ENCODE results near the gene RPS6KB2.

RPS6KB2 gene

DNA sequence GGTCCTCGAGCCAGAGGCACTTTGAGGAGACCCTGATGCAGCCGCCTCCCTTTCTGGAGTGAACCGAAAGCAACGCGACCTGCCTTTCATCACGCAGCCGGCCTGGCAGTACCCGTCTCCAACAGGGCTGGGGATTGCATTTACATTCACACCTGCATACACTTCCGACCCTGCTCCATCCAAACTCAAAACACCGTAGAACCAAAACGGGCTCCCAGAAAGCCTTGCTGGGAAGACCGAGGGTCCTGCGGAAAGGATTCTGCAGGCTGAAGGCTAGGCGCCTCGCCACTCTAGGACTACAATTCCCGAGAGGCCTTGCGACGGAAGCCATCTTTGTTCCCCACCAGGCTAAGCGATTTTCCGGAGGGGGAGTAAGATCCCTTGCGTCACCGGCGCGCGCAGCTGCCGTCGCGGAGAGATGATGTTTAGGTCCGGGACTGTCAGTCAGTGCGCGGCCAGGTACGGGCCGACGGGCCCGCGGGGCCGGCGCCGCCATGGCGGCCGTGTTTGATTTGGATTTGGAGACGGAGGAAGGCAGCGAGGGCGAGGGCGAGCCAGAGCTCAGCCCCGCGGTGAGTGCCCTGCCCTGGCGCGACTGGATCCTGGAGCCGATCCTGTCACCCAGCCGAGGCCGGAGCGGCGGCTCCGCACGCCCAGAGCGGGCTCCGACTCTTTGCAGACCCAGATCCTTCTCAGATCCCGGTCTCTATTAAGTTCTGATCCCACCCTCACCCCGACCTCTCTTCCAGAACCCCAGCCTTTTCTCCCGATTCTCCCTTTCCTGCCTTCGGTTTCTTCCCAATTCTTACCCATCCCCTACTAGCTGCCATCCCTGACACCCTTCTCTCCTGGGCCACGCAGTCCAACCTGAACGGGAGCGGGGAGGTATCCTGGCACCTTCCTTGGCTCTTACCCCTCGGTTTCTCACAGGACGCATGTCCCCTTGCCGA is at the start of gene RPS6KB2:
Gene RPS6KB2, plus strand, starts transcription at position 443 of the 950 bp plus-strand sequence. Its CDS starts 52 bp downstream, at position 495.
- DNase-seq, result peak; percentile 99

DNA sequence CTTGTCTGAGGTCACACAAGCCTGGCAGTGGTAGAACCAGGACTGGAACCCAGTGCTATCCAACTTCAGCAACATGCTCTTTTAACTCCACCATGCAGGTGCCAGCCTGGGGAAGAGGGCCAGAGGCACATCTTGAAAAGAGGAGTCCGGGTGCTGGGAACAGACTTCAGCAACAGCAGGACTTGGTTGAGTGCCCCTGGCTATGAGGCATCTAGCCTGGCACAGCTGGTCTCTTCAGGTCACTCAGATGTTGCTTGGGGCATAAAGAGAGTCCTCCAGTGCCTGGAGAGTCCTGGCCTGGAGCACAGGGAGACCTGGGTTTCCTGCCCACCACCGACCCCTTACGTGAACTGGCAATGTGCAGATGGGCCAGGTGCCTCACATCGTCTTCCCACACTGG is 49.8 kb upstream of the RPS6KB2 start:
- DNase-seq, result no peak

DNA sequence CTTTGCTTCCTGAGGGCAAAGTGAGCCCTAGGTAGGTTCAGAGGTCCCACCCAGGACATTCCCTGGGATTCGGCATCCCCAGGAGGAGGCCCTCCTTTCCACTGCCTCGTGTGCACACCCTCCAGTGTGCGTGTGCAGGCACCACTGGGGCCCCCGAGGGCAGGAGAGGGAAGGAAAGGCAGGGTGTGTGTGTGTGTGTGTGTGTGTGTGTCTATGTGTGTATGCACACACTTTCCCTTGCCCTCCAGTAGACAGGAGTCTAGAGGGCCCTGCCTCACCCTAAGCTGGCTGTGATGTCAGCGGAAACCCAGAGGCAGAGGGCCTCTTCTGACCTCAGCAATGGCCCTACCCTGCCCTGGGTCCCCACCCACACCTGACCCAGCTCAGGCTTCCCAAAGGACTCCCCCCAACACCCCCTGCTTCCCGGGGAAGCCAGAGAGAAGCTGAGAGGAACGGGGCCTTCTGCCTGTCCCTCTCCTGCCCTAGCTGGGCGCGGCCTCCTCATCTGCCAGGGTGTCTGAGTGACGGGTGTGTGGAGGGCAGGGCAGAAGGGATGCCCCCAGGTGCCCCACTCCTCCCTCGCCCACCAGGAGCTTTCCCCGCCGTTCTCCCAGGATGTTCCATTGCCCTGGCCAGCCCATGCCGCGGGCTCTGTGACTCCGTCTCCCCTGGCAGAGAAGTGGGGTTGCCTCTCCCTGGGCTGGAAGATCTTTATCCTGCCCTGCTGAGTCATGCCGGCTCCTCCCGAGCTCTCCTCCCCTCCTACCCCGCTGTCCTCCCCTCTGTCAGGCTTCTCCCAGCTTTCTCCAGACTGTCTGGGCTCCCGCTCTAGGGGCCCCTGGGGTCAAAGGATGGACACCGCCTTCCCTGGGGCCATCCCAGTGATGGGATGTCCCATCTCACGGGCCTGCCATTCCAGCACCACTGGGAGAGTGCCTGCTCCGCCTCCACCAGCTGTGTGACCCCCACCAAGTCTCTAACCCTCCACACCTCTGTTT is 48.9 kb upstream of the RPS6KB2 start:
- no peak for DNase-seq

DNA sequence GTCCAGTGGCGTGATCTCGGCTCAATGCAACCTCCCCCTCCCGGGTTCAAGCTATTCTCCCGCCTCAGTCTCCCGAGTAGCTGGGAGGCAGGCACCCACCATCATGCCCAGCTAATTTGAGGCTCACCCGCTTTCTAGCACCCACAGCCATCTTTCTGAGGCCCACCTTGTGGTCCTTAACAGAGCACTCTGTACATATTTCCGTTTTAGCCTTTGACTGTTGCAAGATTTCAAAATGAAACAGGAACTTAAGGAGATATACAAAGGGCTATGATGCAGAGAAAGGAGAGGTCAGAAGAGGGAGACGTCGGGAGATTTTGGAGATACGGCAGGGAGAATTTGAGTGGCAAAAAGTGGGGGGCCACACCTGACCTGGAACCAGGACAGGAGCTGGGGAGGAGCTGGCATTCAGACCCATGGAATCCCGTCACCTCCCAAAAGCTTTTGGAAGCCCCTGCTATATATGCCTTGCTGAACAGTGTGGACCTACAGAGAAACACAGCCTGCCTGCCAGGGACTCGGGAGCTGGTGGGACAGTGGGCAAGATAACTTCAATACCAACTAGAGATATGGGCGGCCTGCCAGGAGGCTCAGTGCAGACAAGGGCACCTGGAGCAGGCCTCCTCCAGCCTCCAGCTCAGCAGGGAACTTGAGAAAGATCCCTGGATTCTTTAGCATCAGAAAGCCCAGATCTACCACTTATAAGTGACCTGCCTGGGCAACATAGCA is 46.9 kb upstream of the RPS6KB2 start:
- no peak for DNase-seq

DNA sequence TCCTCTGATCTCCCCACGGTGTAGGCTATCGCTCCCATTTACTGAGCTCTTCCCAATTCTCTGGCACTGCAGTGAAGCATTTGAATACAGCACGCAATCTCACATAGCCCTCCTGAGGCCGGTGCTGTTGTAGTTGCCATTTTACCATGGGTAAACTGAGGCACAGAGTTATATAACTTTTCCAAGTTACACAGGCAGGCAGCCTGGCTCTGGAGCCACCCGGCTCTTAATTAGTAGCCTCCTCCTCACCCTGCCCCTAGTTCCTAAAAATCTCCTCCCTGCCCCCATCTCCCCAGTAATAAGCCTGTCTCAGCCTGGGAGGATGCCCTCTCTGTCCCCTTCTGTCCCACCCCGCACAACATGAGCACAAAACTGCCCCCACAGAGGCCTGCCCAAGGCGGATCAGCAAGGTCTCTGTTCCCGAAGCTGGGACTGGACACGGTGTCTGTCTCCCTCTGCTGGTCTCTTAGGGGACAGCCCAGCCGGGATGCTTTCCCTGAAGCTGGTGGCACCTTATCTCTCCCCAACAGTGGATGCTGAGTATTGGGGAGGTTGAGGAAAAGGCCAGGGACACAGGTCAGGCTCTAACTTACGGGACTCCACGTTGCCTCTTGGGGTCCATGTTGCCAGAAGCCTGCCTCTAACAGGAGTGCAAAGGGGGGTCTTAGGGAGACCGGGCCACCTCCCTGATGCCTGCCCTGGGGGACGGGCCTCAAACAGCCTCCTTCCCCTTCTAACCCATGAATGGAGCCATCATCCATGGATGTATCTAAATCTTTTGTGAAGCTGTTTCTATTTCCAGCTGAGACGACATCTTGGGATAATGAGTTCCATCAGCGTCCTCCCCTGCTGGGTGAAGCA is 45.8 kb upstream of the RPS6KB2 start:
- DNase-seq, result peak; percentile 89

DNA sequence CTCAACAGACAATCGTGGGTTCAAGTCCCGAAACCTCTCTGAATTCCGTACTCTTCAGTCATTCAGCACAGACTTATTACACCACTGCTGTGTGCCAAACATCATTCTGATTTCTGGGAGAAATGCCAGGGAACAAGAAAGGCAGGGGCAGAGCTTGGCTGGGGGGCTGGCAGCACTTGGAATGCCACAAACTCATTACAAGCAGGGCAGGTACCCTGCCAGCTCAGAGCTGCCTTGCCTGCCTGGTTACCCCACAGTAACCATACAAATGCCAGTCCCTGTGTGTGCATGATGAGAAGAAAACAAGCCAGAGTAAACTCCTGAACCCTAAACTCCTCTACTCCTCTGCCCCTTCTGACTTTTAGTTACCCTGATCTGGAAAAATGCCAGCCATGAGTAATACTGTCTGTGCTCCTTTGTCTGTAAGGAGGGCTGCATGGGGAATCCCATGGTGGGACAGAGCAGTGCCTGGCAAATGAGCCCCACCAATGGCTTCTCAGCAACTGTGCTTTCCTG is 43.4 kb upstream of the RPS6KB2 start:
- DNase-seq, result no peak

DNA sequence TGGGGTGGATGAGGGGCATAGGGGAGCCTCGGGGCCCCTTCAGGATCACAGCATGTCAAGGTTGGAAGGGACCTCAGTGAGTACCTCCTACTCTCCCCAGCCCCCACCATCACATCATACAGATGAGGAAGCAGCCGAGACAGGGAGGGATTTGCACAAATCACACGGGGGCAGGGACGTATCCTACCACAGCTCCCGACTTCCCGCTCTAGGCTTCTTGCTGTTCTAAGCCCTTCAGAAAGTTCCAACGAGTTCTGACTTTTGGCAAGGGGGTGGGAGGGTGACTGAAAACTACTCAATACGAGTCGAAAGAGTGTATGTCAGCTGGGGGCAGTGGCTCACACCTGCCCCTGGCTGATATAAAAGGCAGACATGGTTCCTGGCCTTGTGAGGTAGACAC is 41.2 kb upstream of the RPS6KB2 start:
- DNase-seq, result no peak

DNA sequence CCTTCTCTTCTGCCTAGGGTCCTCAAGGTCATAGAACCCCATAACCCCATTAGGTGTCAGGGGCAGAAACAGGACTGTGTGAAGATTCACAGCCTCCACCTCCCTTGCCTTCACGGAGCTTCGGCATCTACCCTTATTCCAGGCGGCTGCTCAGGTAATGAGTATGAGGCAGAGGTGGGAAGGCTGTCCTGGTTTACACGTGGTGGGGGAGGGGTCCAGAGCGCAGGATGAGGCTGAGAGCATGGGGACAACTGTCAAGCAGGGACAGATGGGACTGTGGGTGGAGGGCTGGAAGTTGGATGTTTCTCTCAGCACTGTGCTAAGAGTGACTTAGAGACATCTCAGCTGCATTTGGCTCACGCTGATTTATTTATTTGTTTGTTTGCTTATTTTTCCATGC is 40.8 kb upstream of the RPS6KB2 start:
- no peak for DNase-seq

DNA sequence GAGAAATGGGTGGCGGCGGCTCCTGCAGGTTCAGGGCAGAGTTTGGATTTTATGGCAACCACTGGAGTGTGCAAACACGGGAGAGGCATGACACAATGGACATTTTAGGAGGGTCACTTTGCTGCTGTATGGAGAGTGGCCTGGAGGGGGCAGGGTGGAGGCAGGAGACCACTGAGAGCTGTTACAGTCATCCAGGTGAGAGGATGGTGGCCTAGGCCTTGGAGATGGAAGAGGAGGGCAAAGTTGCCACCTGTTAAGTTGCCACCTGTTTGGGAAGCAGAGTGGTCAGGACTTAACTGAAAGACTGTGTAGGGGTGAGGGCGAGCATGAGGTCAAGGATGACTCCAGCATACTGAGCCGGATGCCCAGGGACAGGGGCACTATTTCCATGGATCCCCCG is 38.8 kb upstream of the RPS6KB2 start:
- DNase-seq, result peak; percentile 68

DNA sequence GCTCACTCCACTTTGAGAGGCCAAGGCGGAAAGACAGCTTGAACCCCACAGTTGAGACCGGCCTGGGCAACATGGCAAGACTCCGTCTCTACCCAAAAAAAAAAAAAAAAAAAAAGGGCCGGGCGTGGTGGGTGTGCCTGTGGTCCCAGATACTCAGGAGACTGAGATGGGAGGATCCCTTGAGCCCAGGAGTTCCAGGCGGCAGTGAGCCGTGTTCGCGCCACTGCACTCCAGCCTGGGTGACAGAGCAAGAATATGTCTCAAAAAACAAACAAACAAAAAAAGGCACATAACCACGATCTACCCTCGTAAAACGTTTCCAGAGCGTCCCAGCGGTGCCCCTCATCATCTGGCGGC is 37.4 kb upstream of the RPS6KB2 start:
- DNase-seq, result no peak

DNA sequence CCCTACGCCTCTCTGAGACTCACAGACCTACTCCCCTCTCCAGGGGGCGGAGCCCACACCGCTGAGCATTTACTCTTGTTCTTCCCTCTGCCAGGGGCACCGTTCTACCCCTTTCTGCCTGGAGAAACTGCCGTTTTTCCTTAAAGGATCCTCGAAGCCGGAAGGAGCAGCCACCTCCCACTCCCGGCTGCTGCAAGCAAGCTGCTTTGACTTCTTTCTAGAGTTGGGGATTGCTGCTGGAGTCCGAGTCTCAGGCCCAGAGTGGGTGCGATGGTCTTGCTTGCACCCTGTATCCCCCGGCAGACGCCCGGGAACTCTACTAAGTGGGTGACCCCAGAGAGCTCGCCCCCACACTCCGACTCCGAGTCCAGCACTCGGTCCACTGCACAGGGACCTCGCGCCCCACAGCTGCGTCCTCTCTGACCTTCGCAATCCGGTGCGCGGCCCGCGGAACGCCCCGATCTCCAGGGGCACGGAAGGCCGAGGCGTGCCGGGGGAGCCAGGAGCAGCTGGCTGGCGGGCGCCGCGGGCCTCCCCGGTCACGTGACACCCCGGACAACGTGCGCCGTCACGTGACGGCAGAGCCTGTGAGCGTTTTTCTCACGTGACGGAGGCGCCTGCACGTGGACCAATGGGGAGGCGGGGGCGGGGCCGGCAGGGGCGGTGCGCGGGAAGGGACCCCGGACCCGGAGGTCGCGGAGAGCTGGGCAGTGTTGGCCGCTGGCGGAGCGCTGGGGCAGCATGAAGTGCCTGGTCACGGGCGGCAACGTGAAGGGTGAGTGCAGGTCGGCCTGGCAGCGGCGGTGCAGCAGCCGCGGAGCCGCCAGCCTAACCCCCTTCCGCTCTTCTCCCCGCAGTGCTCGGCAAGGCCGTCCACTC is 36.8 kb upstream of the RPS6KB2 start, which contains the start of gene RAD9A:
Gene RAD9A, plus strand, starts transcription at position 683 of the 879 bp plus-strand sequence. Its CDS starts 59 bp downstream, at position 742.
- DNase-seq, result peak; percentile 92

DNA sequence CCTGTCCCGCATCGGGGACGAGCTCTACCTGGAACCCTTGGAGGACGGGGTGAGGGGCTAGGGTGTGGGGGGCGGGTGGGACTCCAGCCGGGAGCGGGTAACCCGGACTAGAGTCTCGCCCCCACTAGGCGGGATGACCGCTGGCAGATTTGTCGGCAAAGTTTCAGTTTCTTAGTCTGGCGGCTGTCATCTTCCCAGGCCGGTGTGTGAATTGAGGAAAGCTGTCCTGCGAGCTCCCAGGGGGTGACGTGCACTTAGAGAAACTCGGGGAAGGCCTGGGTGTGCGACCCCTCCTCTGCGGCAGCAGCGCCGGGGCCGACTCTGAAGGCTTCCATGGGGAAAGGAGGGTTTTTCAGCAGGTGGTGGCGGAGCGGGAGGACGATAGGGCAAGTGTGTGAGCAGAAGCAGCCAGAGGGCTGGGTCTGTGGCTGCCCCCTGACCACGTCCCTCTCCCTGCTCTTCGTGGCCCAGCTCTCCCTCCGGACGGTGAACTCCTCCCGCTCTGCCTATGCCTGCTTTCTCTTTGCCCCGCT is 36.0 kb upstream of the RPS6KB2 start:
- no peak for DNase-seq

DNA sequence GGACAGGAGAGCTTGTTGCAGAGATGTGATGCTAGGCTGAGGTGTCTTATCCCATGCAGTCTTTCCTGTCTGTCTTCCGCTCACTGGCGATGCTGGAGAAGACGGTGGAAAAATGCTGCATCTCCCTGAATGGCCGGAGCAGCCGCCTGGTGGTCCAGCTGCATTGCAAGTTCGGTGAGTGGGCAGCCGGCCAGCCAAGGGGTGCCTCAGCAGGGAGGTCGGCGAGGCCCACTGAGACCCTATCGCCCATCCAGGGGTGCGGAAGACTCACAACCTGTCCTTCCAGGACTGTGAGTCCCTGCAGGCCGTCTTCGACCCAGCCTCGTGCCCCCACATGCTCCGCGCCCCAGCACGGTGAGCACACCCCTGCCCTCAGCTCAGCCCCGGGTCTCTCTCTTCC is 34.9 kb upstream of the RPS6KB2 start:
- DNase-seq, result no peak

DNA sequence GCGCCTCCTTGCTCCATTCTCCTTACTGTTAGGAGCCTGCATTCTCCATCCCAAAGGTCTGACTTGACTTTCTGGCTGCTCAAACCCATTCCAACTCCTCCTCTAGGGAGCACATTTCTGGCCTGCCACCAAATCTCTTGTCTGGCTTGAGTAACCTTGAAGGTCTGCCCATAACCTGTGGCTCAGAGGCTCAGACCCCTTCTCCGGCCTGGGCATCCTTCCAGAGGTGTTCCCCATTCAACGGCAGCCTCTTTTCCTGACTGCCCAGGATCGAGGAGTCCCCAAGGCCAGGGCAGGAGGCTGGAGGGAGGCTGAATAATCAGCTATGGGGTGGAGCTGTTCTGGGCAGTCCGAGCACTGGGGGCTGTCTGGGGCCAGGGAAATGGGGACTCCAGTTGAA is 34.3 kb upstream of the RPS6KB2 start:
- no peak for DNase-seq

DNA sequence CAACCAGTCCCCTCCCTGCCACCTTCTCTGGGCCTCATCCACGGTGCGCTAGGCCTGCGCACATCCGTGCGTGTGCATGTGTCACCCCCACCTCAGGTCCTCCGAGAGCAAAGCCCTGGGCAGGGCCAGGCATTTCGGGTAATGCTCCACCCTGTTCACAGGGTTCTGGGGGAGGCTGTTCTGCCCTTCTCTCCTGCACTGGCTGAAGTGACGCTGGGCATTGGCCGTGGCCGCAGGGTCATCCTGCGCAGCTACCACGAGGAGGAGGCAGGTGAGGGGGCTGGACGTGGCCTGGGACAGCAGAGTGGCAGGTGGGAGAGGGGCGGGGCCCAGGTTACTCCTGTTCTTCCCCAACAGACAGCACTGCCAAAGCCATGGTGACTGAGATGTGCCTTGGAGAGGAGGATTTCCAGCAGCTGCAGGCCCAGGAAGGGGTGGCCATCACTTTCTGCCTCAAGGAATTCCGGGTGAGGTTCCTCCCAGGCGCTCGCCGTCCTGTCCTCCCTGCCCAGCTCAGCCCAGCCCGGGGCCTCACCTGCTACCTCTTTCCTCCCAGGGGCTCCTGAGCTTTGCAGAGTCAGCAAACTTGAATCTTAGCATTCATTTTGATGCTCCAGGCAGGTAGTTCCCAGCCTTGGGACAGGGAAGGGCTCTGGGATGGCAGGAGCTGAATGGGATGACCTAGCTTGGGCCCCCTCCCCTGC is 32.6 kb upstream of the RPS6KB2 start:
- DNase-seq, result no peak

DNA sequence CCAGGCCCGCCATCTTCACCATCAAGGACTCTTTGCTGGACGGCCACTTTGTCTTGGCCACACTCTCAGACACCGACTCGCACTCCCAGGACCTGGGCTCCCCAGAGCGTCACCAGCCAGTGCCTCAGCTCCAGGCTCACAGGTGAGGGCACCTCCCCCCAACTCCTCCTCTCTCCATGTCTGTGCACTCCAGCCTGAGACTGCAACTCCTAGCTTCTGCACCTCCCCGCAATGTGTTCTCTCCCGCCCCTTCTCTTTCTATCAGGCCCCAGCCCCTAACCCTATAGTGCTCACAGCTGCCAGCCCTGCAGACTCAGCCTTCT is 32.1 kb upstream of the RPS6KB2 start:
- no peak for DNase-seq

DNA sequence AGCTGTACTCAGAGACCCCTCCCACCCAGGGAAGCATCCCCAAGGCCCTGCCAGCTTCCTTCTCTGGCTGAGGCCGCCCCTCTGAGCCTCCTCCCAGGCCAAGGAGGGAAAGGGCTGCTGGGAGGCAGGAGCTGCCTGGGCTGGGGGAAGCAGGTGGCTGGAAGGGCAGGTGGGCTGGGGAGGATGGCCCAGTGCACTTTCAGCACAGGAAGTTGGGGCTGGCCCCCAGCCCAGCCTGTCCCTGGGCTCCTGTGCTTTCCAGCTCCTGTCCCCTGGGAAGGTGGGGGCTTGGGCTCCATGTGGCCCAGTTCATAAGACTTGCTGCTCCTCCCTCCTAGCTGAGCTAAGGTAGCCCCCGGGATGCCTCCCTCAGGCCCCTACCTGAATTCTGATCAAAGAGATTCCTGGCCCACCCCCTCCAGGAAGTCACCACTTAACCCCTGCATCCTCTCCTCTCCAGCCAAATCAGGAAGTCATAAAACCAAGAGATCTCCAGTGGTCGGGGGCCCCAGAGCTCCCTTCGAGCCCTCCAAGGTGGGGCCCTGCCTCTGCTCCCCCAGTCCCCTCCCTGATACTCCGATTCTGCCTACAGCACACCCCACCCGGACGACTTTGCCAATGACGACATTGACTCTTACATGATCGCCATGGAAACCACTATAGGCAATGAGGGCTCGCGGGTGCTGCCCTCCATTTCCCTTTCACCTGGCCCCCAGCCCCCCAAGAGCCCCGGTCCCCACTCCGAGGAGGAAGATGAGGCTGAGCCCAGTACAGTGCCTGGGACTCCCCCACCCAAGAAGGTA is 31.5 kb upstream of the RPS6KB2 start:
- peak; percentile 44 for DNase-seq

DNA sequence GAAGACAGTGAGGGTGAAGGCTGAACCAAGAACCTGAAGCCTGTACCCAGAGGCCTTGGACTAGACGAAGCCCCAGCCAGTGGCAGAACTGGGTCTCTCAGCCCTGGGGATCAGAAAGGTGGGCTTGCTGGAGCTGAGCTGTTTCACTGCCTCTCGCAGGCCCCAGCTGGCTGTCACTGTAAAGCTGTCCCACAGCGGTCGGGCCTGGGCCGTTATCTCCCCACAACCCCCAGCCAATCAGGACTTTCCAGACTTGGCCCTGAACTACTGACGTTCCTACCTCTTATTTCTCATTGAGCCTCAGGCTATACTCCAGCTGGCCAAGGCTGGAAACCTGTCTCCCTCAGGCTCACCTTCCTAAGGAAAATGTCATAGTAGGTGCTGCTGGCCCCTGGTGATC is 30.8 kb upstream of the RPS6KB2 start:
- DNase-seq, result no peak
